Measurements from ENCODE around the gene DZANK1.

DNA sequence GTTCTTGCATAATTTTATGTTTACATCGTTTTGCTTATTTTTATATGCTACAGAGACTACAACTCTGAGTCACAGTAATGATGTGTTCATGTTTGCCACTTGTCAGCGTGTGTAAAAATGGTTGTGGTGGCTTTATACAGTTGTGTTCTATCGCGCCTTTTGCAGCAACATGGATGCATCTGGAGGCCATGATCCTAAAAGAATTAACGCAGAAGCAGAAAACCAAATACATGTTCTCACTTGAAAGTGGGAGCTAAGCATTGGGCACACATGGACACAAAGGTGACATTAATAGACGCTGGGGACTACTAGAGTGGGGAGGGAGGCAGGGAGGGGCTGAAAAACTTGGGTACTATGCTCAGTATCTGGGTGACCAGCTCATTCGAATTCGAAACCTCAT, 39.9 kb upstream of the DZANK1 start:
- TF ChIP-seq, protein P1, sequence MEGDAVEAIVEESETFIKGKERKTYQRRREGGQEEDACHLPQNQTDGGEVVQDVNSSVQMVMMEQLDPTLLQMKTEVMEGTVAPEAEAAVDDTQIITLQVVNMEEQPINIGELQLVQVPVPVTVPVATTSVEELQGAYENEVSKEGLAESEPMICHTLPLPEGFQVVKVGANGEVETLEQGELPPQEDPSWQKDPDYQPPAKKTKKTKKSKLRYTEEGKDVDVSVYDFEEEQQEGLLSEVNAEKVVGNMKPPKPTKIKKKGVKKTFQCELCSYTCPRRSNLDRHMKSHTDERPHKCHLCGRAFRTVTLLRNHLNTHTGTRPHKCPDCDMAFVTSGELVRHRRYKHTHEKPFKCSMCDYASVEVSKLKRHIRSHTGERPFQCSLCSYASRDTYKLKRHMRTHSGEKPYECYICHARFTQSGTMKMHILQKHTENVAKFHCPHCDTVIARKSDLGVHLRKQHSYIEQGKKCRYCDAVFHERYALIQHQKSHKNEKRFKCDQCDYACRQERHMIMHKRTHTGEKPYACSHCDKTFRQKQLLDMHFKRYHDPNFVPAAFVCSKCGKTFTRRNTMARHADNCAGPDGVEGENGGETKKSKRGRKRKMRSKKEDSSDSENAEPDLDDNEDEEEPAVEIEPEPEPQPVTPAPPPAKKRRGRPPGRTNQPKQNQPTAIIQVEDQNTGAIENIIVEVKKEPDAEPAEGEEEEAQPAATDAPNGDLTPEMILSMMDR (IDR thresholded peaks at IDR 0.05; ENCODE audit: insufficient read depth, low read length, poor library complexity, severe bottlenecking), result no peak
- TF ChIP-seq EZH2phosphoT487 (conservative IDR thresholded peaks at IDR 0.05; ENCODE audit: low read length), result no peak
